HL-60/S4 treated with phorbol 12-myristate 13-acetate at 8.2 ng/mL for 4 days and 3 days (cell line): Measurements from ENCODE around the gene MORF4L2.
"Not testable (repeated sequence)": the region's sequence is repeated elsewhere in the genome, so short reads cannot be mapped to it uniquely, and the experiment has no call there.

Source experiments
- in situ Hi-C: fragments of 300-500 bp; cut with MboI; formaldehyde crosslinking; loops from 2 replicates; pipeline ENCODE4 v1.15.0; 2022; ENCODE audit warnings: low sequenced_read_pairs

The MORF4L2 gene

GRCh38 chrX:103638479-103639346 is 47.8 kb downstream of the MORF4L2 start:
- in situ Hi-C loops: not testable (repeated sequence)

- in situ Hi-C loops: no loop called here
Measured at GRCh38 chrX:103637604-103638338, 48.7 kb downstream of the MORF4L2 start.

DNA sequence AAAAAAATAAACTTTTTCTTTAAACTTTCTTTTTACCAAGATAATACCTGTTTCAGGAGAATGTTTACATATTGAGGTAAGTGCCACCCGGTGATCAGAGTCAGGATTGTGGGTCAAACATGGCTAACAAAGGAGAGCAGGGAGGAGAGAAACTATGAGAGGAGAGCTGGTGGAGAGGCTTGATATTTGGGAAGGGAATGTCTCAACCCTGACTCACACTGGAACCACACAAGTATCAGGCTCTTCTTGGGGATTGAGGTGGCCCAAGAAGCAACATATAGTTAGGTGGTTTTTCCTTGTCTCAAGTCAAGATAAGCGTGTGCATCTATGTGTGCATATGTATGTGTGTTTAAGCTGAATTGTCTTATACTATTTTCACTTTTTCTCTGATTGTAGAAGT is 51.1 kb downstream of the MORF4L2 start:
- in situ Hi-C loops: no loop called here

GRCh38 chrX:103631145-103631544 is 55.4 kb downstream of the MORF4L2 start:
- in situ Hi-C loops: no loop called here

GRCh38 chrX:103630171-103630511 is 56.4 kb downstream of the MORF4L2 start:
- in situ Hi-C loops: no loop called here

- in situ Hi-C loops: no loop called here
Measured at GRCh38 chrX:103629318-103630170, 57.0 kb downstream of the MORF4L2 start.

- in situ Hi-C loops: no loop called here
Measured at GRCh38 chrX:103628386-103629317, 57.8 kb downstream of the MORF4L2 start, which contains the start of gene TCEAL1. TCEAL1 (plus strand) TSS chrX:103628975; CDS start chrX:103629917, 942 bp downstream.

DNA sequence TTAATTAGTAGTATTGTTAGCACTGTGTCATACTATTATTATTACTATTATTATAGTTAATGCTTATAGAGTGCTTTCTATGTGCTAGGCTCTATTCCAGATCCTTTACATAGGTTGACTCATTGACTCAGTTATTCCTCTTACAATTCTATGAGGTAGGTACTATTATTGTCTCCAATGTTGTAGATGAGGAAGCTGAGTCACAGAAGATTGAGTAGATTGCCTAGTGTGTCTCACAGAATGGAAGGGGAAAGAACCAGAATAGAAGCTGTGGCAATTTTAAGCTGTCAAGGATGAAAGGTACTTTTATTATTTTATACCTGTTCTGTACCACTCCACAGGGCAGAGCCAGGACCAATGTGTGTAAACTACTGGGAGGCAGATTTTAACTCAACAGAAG is 59.6 kb downstream of the MORF4L2 start:
- in situ Hi-C loops: no loop called here
